IPS-18c (cell line): ENCODE results near the gene PTPN3.

Experiments used
- H3K4me3 ChIP-seq: 2 replicates; pipeline ENCODE4 v1.7.0; 2013; ENCODE audit warnings: low read depth, mild to moderate bottlenecking, low read length, moderate library complexity; ENCODE audit not compliant: insufficient read depth
- H3K9me3 ChIP-seq: one replicate; pipeline ENCODE4 v1.6.1; 2013; ENCODE audit warnings: mild to moderate bottlenecking, low read length, moderate library complexity; ENCODE audit not compliant: control insufficient read depth, insufficient read depth

PTPN3 gene

DNA sequence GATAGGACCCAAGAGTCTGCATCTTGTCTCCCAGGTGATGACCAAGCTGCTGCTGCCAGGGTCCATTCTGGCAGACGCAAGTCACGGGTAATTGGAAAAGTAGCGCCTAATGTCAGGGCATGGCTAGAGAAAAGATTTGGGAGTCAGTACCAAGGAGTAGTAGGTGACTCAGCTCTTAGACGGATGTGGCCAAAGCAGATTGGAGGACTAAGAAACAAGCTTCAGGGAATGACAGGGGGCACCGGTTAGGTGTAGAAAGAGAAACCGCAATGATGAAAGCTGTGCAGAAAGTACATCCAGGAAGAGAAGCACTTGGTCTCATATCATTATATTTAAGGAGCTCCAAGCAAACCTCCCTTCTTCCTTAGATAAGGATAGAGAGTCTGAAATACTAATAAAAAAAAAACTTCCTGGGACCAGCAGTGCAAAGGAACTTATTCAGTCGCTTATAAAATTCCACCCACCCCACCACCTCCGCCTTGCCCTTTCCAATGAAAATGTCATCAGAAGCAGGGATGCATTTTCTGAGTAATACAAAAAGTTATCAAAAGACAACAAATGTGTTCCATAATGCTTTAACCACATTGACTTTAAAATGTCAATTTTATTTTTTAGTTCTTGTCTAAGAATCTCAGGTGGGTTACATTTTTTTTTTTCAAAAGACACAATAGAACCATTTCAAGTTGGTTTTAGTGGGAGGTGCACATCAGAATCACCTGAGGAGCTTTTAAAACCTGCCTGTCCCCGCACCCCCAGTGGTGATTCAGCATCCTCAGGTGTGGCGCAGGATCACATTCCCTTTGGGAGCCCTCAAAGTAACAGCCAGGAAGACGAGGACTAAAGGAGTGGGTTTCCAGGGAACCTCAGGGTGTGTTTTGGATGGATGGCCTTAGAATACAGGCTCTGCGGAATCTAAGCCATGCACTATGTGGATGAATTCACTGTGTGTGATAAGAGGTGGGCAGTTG is 31.2 kb downstream of the PTPN3 start:
- H3K4me3 ChIP-seq = no peak overlapping the region
- no peaks in the 10 kb centered on the region for H3K9me3 ChIP-seq

DNA sequence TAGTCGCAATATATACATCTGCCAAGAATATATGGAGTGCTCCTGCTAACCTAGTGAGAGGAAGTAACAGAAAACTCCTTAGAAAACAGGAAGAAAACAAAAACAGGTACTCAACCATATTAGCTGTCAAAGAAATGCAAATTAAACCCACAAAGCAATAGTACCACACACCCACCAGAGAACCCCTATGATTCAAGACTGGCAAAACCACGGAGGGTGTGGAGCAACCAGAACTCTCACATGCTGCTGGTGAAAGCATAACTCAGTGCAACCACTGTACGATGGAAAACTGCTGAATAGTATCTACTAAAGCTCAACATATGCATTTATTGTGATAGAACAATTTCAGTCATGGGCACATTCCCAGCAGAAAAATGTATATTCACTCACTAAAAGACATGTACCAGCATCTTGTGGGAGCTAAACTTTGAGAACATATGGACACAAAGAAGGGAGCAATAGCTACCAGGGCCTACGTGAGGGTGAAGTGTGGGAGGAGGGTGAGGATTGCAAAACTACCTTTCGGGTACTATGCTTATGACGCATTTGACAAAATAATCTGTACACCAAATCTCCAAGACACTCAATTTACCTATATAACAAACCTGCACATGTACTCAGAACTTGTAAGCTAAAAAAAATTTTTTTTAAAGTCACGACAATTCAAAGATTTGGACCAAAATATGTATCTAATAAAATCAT is 34.0 kb downstream of the PTPN3 start:
- H3K9me3 ChIP-seq = no peaks in the 10 kb centered on the region
- H3K4me3 ChIP-seq = no peak overlapping the region

DNA sequence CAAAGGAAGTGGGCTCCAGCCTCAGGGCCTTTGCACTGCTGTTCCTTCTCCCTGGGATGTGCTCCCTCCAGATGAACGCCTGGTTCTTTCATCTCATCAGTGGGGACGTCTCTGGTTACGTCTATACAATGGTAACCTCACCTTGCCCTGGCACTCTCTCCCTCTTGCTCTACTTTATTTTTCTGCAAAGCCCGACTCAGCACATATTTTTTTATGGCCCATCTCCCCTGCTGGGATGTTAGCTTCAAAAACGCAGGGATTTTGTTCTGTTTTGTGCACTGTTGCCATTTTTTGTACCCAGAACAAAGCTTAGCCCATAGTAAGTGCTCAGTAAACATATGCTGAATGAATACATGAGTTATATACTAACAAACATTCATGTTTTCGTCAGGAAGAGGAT is 37.5 kb downstream of the PTPN3 start:
- H3K9me3 ChIP-seq = no peaks in the 10 kb centered on the region
- H3K4me3 ChIP-seq = no peak overlapping the region

DNA sequence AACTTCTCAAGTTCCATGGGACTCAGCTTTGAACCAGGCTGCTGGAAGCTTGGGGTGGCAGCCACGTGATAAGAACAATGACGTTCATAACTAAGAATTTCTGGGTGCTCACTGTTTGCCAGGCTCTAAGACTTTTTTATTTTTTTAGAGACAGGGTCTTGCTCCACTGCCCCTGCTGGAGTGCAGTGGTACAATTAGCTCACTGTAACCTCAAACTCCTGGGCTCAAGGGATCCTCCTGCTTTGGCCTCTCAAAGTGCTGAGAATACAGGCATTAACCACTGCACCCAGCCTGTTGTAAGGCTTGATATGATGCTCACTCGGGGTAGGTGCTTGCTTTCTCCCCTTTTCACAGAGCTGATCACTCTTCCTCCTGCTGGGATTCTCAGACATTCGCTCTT is 38.7 kb downstream of the PTPN3 start:
- H3K9me3 ChIP-seq = no peaks in the 10 kb centered on the region
- H3K4me3 ChIP-seq = no peak overlapping the region

DNA sequence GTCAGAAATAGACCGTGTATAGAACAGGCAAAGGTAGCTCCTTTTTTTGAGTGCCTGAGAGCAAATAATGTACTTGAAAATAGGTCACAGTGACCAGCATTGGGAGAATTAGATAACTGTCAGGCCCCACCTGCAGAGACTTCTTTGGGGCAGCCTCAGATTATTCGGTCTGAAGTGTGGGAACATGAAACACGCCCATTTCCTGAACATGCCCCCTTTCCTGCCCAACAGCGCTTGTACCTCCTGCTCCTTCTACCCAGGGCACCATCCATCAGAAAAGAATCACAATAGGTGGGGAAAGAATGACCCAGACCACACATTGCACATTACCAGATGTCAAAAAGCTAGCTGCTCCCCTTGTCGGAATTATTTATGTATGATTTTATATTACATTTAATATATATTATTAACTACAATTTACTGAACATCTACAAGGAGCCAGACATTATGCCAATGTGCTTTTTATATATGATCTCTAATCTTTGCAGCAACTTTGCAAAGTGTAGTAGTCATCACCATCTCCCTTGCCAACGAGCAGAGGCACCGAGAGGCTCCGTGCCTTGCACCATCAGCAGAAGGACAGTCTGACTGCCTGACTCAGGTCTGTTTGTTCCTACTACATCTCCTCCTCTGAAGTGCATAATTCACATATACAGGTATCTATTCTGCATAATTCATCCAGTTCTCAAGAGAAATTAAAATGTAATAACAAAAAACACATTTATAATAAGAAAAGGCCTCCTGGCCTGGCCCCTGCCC is 39.5 kb downstream of the PTPN3 start:
- H3K4me3 ChIP-seq = no peak overlapping the region
- H3K9me3 ChIP-seq = no peaks in the 10 kb centered on the region

DNA sequence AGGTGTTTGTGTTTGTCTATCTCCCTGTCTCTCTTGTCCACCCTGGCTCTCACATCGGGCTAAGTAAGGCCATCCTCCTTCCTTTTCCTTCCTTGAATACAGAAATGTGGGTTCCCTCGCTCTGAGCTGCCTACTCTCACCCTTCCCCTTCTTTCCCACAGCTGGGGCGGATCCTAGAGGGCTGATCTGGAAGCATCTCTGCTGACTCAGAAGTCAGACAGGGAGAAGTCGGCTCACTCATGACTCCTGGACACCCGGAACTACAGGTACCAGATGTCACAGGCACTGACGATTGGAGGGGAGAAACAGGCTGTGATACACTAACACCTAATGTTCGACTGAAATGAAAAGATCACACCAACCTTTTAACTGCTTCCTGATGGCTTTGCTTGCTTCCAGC is 41.3 kb downstream of the PTPN3 start:
- no peak overlapping the region for H3K4me3 ChIP-seq
- H3K9me3 ChIP-seq = no peaks in the 10 kb centered on the region

DNA sequence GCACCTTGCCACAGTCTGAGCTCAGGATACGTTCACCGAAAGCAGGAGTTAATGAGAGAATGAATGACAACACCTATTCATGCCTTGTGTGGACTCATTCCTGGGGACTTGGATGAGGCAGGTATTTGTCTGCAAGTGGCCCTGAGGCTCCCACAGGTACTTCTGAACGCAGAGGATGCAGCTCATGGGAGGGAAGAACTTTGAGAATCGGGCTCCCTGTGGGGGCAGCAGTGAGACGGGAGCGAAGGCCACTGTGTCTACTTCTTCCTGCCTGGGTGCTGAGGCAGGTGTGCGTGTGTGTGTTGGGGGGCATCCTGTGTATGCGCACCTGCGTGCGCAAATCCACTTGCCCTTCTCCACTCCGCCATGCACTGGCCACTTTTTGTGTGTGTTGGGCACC is 42.2 kb downstream of the PTPN3 start:
- Histone ChIP-seq H3K4me3 (no peak overlapping the region), H3K9me3 (no peaks in the 10 kb centered on the region)

DNA sequence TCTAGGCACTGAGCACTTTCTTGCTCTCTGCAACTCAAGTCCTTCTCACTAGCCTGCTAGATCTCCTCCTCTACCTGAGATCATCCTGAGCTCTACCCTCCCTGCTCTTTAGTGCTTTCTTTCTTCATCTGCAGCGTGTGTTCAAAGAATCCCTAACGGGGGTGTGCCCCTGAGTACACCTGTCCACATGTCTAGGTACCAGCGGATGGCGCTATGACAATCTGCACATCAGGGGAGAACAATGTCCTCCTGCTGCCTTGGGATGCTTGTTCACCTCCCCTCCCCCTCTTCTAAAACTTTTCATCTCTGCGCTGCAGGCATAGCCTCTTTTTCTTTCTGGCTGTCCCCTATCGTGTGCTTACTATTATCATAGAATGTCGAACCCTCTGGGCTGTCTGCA is 42.7 kb downstream of the PTPN3 start:
- no peak overlapping the region for H3K4me3 ChIP-seq
- H3K9me3 ChIP-seq = no peaks in the 10 kb centered on the region

DNA sequence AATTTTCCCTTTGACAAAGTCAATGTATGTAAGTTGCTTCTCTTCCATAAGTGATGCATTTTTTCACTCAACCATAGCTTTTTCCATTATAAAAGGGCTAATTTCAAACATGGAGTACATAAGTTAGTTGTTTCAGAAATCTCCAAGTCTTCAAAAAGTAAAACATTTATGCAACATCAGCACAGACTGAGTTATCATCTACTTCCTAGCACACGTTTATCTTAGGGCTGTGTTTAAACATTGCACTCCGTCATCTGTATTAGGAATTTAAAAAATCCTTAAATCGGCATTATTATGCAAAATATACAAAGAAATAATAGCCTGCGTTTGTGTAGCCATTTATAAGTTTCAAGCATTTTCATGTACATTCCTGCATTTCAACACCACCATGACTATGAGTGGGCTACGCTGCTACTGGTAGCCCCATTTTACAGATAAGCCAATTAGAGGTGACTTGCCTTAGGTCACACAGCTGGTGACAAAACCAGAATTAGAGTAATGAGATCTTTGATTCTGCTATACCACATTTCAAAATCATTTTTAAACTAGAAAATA is 43.4 kb downstream of the PTPN3 start:
- Histone ChIP-seq H3K4me3 (no peak overlapping the region), H3K9me3 (no peaks in the 10 kb centered on the region)

DNA sequence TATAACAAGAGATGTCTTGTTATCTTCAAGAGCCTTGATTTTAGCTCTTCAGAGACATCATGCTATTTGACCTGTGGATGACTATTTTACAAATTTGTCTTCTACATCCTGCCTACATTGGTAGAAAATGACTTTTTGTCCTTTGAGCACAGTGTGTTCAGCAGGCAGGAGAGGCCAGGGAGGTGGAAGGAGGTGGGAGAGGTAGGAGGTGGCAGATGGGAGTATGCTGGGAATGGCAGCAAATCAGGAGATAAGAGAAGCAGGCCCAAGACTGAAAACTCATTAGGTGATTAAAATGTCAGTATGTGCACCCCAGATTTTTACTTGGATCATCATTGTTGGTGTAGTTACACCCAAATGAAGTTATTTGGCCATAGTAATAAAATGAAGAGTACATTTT is 44.1 kb downstream of the PTPN3 start:
- Histone ChIP-seq H3K9me3 (no peaks in the 10 kb centered on the region), H3K4me3 (no peak overlapping the region)

DNA sequence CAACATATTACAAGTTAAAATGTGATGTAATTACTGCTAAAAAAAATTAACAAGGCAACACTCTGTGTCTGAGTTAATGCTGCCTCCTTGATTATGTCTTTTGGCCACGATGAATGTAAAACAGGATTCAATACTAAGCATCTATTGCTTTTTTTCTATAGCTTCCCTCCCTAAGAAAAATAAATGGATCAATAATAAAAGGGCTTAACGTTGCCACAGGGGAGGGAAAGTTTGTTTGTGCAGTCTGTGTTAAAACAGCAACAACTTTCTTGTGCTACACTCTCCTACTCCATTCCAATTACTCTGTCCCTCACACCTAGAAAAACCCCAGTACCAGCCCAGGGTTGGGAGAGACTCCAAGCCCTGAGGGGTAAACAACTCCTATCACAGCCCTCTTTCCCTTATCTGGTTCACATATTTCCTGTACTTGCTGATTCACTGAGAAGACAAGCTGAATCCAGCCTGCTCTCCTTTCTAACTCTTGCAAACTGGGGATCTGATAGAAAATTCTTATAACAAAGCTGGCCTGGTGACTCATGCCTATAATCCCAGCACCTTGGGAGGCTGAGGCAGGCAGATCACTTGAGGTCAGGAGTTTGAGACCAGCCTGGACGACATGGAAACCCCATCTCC is 44.8 kb downstream of the PTPN3 start:
- Histone ChIP-seq H3K9me3 (no peaks in the 10 kb centered on the region), H3K4me3 (no peak overlapping the region)

DNA sequence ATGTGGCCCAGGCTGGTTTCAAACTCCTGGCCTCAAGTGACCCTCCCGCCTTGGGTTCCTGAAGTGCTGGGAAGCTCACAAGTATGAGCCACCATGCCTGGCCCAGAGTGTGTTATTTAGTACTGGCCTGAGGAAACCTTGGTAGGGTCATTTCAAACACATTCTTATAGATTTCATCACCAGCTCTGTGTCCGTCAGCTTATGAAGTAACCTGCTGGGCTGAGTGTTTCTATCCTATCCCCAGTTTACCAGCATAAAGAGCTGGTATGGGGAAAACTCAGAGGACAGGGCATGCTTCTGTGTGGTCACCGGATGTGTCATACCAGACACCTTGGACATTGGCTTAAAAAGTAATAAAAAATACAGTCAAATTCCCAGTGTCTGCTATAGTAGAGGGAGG is 45.3 kb downstream of the PTPN3 start:
- Histone ChIP-seq H3K9me3 (no peaks in the 10 kb centered on the region), H3K4me3 (no peak overlapping the region)

DNA sequence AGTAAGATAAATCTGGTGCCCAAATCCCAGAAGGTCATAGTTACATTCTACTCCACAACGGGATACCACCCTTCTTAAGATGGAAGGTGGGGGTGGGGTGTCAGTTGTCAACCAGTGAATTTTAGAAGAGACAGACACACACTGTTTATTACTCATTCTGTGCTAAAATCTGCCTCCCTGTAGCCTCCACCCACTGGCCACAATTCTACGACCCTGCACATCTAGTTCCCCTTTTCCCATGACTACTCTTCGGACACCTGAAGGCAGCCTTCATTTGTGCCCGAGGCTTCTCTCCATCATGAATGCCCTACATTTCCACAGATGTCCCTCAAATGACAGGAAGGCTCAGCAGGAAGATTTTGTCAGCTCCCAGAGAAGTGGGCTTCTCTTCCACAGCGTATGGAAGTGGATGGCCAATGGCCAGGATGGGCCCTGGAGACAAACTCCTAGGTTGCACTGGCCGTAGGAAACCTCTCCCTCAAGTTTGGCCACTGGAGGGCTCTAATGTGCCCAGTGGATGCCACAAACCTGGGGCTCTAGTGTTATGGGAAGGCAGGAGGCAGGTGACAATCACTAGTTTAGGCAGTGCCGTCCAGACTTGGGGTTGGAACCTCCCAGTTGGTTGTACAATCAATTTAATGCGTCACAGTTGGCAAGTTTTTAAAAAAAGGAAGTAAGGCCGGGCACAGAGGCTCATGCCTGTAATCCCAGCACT is 46.6 kb downstream of the PTPN3 start:
- H3K9me3 ChIP-seq = no peaks in the 10 kb centered on the region

DNA sequence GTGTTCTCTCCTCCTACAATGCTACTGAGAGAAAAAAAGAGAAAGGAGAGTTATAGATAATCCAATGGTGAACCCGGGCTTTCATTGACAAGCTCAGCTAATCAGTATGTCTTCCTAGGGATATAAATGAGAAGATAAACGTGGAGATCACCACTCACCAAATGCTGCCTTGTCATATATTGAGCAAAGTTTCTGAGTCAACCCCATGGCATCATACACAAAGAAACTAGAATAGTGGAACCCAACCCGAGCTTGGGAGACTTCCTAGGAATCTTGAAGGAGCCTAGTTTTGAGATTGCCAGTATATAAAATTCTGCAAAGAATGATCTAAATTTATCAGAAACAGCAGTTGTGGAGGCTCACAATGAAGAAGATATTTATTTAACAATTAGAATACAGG is 47.8 kb downstream of the PTPN3 start:
- Histone ChIP-seq H3K9me3 (no peaks in the 10 kb centered on the region), H3K4me3 (no peak overlapping the region)

More for the DNA sequence above, 46.6 kb downstream of the PTPN3 start:
- H3K4me3 ChIP-seq = no peak overlapping the region

DNA sequence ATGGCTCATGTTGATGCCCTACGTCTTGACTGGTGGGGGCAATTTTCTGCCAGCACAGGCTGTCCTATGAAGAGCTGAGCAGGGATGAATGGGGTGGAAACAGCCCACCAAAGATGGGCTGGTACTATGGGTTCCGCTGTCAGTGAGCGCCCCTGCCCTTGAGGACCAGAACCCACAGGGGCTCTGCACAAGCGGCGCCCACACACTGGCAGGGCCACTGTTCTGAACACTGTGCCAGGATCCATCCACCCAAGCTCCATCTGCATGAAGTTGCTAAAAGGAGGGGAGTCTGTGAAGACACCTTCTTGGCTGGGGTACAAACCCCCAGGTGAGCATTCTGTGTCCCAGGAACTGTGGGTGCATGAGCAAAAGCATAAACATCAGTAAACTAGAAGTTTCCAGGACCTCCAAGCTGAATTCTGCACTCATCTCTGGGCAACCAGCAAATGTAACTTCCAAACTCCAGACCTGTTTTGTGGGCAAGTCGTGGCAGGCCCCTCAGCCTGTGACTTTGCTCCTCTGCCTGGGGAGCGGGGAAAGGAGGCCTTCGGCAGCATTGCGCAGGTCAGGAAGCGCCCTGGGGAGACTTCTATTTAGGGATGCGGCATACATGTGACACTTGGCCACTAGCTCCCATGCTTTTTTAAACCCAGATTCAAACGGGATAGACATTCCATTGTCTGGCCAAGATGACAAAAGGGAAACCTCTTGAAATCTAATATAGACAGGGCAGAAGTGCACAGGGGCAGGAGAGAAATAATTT is 48.9 kb downstream of the PTPN3 start:
- Histone ChIP-seq H3K4me3 (no peak overlapping the region), H3K9me3 (no peaks in the 10 kb centered on the region)

DNA sequence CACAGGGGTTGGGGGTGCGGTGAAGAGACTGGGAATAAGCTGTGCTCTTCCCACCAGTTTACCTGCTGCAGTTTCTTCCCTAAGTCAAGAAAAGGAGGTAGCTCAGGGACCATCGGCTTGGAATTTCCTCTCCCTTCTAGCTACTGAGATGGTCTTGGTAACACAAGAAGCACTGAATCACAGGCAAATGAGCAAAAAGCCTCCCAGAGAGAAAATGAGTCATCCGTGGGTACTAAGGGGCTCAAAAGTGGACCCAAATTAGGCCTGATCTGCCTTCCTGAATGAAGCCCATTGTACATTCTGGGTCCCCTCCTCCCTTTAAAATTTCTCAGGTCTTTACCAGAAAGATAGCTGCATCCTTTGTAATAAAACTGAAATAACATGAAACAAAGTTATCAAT is 49.9 kb downstream of the PTPN3 start:
- Histone ChIP-seq H3K9me3 (no peaks in the 10 kb centered on the region), H3K4me3 (no peak overlapping the region)
